Superior temporal gyrus (tissue), 1 donor: Measurements from ENCODE around the gene HMG20A.

Experiments
- DNase-seq: peaks from one replicate; pipeline ENCODE4 v3.0.0-alpha.2; 2016; ENCODE audit errors: extremely low spot score

The HMG20A gene

GRCh38 chr15:77517579-77517978, 96.9 kb downstream of the HMG20A start:
- no peak for DNase-seq

GRCh38 chr15:77518458-77518857, 97.8 kb downstream of the HMG20A start:
- DNase-seq = no peak

GRCh38 chr15:77519540-77519939, 98.9 kb downstream of the HMG20A start:
- no peak for DNase-seq

GRCh38 chr15:77521206-77521605, 100.5 kb downstream of the HMG20A start:
- DNase-seq = no peak

- no peak for DNase-seq
These were observed 104.7 kb downstream of the HMG20A start for GRCh38 chr15:77525400-77525811.

DNA sequence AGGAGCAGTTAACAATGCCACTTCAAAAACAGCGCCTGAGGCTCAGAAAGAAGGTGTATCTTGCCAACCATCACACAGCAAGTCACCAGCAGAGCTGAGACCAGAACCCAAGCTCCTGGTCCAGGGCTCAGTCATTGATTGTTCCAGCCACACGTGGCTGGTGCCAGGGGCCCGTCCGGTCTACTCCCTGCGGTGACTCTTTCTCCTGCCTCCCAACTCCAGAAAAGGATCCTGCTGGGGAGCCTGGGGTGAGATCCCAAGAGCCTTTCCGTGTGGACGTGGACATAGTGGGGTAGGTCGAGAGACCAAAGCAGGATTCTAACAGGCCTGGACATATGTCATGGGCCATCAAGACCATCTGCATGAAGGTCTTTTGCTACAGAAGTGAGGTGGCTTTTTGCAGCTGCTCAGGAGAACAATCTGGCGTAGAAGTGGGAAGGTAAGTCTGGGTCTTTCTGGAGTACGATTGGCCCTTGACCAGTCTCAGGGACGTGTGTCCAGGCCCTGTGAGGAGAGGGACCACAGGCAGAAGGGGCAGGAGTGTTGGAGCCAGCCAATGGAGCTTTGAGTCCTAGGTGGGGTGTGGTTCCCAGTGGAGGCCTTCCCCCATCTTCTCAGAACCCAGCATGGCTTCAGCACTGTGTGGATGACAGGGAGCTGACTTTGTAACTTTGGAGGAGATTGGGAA, 105.4 kb downstream of the HMG20A start:
- no peak for DNase-seq

DNA sequence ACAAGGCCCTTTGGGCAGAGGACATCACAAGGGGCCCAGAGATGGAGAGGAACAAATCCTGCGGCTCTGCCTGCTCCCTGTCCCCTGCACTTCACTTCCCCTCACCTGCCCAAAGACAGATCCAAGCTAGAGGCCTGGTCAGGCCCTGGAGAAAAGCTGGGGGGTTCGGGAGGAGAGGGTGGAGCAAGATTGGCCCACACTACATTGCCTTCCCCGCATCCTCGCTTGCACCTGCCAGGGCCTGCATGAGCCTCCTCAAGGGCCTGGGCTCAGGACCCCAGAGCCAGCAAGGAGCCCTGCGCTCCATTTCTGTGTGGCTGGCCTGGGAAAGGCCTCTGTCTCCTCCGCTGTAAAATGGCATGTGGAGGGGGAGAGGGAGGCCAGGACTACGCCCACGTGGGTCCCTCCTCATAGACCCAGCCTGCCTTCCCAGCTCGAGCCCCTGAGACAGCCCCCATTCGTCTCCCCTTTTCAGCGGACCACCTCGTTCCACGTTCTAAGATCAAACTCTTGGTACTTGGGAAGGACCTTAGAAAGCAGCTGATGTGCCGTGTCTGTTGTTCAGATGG, 106.0 kb downstream of the HMG20A start:
- DNase-seq = no peak

DNA sequence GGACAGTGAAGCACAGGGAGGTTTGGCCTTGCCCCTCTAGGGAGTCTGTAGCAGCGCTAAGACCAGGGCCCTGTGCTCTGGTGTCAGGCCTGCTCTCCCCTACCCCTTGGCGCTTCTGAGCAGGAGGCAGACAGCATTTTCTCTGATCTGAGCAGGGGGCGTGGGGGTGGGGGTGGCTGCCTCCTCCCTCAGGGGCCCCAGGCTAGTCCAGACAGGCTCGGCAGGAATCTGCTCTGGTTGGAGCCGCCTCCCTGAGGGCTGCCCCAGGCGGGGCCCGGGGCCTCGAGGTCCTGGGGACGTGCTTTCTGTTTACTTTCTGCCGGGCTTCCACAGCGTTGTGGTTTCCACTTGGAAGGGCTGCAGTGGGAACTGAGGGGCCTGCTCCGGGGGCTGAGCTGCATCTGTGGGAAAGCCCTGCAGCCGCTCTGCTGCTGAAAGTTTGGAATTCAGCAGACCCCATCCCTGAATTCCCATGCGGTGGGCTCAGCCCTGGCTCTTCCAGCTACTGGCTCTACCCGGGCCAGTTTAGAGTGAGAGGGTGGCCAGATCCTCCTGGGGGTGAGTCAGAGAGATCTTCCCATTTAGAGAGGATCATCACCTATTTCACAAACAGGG, 106.6 kb downstream of the HMG20A start:
- DNase-seq = no peak

DNA sequence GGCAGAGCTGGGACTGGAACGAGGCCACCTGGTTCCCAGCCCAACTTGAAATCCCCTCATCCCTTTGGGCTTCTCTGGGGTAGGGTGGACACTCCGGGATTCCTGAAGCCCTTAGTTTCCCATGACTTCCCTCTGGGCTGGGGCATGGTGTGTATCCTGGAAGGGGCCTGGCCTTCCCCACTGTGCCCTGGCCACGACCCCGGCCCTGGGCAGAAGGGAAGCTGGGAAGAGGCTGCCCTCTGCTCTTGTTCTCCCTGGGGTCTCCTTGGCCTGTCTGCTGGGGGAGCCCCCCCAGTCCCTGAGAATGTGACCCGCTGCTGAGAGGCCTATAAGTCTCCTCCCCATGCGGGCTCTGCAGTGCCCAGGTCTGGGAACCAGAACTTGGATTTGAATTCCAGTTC, 107.1 kb downstream of the HMG20A start:
- DNase-seq = no peak

DNA sequence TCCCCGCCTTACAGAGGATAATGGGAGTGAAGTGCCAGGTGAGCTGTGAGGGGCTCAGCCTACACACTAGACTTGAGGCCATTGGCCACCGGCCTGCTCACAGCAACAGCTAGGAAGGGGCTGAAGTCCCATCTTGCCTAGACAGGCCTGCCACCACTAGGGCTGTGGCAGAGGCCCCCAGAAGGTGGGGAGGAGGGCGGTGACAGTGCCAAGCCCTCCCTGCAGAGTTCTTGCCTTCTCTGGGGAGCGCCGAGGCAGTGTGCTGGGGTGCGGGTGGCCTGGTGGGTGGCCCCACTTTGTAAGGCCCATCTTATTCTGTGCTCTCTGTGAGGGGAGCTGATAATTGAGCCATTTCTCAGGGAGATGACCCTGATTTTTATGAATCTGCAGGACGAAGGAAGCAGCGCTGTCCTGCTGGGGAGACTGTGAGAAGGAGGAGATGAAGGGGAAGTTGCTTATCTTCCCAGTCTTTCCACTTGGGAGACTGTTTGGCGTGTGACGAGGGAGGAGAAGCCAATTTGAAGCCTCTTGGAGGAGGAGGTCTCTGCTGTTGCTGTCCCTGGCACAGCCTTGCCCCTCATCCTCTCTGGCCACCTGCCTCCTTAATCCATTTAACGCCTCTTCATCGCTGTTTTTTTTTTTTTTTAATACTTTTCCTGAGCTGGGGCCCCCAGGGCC, 107.7 kb downstream of the HMG20A start:
- no peak for DNase-seq

GRCh38 chr15:77528968-77529319, 108.3 kb downstream of the HMG20A start:
- DNase-seq = no peak

GRCh38 chr15:77529394-77530159, 108.9 kb downstream of the HMG20A start:
- no peak for DNase-seq

GRCh38 chr15:77530576-77530975, 109.9 kb downstream of the HMG20A start:
- no peak for DNase-seq

DNA sequence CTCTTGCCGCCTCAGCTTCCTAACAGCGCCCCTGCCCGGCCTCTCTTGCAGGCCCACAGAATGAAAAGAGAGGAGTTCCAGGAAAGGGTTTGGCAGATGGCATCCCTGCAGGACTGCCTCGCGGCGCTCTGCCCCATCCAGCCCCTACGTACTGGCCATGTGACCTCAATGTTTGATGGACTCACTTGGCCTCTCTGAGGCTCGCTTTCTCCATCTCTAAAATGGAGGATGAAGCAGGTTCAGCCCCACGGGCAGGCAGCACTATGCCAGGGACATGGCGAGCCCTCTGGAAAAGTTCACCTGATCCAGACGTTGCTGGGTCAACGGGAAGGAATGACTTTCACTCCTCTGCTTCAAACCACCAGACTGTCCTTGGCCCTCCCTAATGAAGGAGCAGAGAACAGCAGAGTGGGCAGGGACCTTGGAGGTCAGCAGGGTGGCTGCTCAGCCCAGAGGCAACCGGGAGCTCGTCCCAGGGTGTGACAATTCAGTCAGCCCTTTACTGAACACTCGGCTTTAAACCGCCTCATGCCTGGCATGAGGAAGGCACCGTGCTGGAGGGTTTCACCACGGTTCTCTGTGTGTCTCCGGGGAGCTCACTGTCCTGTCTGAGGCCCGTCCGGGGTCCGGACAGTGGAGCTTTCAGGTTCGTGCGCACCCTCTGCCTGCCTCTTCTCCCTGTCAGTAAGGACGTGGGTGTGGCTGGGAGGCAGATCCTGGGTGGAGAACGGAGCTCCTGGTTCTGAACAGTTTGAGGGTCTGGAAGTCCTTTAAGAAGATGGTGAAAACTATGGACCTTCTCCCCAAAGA, 110.7 kb downstream of the HMG20A start:
- DNase-seq = no peak

GRCh38 chr15:77532067-77532710, 111.5 kb downstream of the HMG20A start:
- no peak for DNase-seq

- no peak for DNase-seq
These were observed 112.2 kb downstream of the HMG20A start for GRCh38 chr15:77532846-77533245.

DNA sequence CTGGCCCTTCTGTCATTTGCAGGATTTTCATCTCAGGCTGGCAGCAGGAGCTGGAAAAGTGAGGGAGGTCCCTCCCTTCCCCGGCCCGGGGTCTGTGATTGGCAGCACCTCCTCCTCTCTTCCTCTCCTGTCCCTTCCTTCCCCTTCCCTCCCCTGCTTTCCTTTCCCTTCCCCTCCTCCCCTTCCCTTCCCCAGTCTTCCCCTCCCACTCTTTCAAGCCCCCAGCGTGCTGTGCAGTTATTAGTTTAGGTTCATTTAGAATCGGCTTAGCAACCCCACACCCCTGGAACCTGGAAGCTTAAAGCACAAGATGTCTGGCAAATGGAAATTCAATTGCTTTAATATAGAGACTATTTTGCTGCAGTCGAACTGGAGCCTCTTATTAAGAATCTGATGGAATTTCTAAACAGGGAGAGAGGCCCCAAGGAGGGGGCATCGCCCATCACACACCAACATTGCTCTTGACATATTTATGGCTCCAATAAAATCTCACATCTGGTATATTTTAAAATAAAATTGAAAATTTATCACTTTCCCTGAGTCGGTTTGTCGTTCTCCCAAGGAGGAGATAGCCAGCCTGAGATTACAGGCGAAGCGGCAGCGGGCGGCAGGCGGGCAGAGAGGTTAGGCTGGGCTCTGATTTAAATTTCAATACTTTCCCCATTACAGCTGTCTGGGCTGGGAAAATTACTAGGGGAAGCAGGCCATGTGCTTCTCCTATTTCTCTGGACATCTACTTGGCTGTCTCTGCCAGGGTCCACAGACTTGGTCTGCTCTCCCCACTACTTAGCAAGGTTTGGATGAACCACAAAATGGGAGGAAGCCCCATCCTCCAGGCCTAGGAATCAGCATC, 113.1 kb downstream of the HMG20A start:
- DNase-seq = no peak
